HG03575 (cell line): ENCODE results near the gene RBFA.

Source experiments
- ATAC-seq: cut with Tn5 transposase; IDR thresholded peaks from one replicate; pipeline ENCODE4 v1.9.1; 2021; ENCODE audit not compliant: unreplicated experiment, insufficient number of reproducible peaks, low FRiP score; ENCODE audit errors: extremely low read depth

Gene RBFA

GRCh38 chr18:80067321-80067720 lies 33.1 kb downstream of the RBFA start:
- no peak for ATAC-seq

- no peak for ATAC-seq
Observed at GRCh38 chr18:80067897-80068296, 33.7 kb downstream of the RBFA start.

DNA sequence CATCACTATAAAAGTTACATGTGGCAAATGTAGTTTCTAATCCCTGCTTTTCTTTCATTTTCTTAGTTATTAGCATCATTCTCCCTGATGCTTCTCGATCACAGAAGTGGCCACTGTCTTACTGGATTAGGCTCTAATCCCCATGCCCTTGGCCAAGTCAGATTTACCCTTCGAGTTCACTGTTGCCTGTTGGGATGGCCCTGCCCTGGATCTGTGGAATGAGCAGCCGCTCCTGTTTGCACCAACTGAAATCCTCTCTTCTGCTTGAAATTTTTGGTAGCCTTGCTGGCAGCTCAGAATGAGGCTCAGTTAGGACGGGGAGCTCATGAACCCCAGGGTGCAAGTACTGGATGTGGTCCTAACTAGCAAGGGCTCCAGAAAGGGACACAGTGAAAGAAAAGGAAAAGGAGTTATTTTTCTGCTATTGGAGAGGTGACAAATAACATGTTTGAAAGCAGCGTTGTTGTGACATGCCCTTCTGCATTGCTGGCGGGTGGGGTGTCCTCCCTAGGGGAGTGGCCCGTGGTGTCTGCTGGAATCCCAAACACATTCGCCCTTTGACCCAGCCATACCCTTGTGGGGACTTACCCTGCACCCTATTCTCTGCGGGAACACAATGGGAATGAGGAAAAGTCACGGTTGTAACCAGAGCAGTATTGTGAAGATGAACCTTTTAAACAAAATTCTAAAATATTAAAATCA lies 34.5 kb downstream of the RBFA start:
- ATAC-seq, result no peak

GRCh38 chr18:80070825-80071224 lies 36.6 kb downstream of the RBFA start:
- no peak for ATAC-seq

GRCh38 chr18:80074183-80074582 lies 39.9 kb downstream of the RBFA start:
- ATAC-seq, result no peak

DNA sequence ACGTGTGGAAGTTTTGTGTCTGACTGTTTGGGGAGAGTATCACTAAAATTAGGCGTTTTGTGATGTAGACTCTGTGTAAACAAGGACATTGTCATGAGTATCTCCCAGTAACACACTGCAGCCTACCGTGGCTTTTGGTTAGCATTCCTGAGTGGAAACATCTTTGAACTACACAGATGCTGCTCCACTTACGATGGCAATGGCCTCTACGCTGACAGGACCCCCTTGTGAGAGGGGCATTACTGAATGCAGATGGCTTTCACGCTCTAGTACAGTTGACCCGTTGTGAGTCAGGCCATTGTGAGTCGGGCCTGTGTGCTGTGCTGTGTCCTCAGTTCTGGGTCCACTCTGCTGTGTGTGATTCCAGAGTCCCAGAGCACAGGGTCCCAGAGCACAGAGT lies 40.5 kb downstream of the RBFA start:
- no peak for ATAC-seq

- no peak for ATAC-seq
Observed at GRCh38 chr18:80075940-80076339, 41.7 kb downstream of the RBFA start.

DNA sequence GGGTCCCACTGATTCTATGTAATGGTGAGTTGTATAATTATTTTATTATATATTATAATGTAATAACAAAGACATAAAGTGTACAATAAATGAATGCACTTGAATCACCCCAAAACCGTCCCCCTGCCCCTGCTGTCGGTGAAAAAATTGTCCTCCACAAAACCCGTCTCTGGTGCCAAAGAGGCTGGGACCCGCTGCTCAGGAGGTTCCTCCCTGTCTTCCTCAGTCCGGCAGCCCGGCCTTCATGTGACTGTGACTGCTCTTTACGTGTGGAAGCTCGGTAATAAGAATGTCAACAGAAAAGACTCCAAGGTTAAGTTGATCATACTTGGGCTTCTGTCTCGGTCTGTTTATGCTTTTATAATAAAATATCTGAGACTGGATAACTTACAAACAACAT lies 42.1 kb downstream of the RBFA start:
- no peak for ATAC-seq

GRCh38 chr18:80077873-80078272 lies 43.6 kb downstream of the RBFA start:
- no peak for ATAC-seq
